ENCODE data around the gene E4F1.

DNA sequence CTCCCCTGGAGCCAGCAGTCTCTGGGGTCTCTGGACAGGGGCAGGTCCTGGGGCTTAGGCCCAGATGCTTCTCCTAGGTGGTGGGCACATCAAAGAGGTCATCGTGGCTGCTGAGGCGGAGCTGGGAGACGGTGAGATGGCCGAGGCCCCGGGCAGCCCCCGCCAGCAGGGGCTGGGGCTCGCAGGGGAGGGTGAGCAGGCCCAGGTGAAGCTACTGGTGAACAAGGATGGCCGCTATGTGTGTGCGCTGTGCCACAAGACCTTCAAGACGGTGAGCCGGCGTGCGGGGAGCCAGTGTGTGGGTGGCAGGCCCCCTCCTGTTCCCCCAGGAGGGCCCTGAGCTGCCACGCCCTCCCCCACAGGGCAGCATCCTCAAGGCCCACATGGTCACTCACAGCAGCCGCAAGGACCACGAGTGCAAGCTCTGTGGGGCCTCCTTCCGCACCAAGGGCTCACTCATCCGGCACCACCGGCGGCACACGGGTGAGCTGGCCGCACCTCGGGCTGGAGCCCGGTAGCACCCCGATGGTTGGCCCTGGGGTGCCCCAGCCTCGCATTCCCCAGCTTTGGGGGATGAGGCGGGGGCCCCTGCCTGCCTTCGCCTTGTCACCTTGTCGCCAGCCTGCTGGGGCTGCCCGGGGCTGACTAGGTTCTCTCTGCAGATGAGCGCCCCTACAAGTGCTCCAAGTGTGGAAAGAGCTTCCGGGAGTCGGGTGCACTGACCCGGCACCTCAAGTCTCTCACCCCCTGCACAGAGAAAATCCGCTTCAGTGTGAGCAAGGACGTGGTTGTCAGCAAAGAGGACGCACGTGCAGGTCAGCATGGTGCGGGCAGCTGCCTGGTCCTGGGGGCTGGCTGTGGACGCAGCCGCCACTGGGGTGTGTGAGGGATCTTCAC, 9.0 kb downstream of the E4F1 start:
- TF ChIP-seq EZH2 (IDR thresholded peaks at IDR 0.05) (no peak), POLR2AphosphoS5 (IDR thresholded peaks at IDR 0.05; ENCODE audit: borderline replicate concordance, low read depth, low read length) (no peak)

Measured in SK-N-MC (cell line).